ENCODE data around the gene PCBP4.

Gene PCBP4

DNA sequence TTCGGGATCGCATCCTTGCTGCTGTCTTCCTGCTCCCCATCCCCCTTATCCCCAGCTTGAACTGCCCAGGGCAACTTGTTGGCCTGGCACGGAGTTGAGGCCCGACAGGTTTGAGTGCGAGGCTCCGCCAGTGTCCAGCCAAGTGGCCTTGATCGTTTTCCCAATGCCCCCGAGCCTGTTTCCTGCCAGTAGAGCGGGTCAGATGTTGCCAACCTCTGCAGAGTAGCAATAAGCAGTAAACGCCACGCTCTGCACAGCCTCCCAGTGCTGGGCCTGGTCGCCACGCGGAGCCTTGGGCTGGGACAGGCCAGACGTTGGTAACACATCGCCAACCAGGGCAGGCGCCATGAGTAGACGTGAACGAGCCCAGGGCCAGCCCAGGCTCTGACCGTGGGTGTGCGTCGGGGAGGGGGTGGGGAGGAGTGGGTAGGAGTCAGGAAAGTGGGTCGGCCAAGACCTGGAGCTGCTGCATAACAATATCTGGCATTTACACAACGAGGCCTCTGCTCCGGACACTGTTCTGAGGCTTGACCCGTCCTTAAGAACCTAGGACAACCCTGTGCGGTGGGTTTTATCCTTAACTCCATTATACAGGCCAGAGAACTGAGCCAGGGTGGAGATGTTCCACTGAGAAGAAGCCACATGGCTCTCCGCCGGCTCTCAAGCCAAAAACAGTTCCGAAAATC, 7.2 kb upstream of the PCBP4 start:
- DNase-seq (ENCODE audit: low read depth in 2 of 2, low spot score in 1 of 2): no peak

DNA sequence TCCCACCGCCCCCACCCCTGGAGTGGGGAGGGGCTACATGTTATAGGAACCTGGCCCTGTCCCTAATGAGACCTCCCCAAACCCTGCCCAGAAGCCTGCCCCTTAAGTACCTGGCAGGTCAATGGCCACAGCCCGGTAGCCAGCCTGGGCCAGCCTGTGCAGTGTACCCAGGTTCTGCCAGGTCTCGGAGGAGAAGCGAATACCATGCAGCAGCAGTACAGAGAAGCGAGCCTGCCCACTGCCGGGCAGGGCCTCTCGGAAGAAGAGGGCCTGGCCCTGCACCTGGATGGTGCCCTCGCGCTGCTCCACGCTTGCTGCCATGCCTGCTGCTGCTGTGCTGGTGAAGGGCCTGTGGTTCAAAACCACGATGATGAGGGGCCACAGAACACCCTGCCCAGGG, 4.1 kb upstream of the PCBP4 start:
- no peak for DNase-seq (ENCODE audit: low read depth in 2 of 2, low spot score in 1 of 2)

DNA sequence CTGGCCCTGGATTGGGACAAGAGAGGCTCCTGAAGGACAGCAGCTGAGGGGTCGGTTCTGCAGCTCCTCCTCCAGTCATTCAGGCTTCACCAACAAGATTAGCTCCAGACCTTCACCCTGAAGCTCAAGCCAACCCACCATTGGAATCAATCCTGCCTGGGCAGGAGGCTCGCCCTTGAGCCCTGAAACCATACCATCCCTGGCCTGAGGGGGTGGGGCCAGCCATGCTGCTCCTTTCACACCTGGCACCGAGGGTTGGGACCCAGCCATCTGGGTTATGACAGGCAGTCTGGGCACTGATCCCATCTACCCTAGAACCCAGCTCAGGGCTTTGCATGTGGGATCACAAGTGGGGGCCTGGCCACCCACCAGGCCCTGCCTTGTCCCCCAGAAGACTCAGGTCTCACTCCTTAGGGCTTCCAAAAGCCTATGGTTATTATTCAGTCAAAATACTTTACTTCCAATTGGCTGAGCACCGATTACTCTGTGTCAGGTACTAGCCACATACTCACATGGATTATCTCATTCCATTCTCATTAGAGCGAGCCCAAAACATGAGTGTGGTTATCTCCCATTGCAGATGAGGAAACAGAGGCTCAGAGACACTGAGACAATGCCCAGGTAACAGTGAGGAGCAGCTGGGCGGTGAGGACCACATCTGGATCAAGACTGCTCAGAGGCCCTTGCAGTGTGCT, 3.5 kb upstream of the PCBP4 start:
- no peak for DNase-seq (ENCODE audit: low read depth in 2 of 2, low spot score in 1 of 2)

DNA sequence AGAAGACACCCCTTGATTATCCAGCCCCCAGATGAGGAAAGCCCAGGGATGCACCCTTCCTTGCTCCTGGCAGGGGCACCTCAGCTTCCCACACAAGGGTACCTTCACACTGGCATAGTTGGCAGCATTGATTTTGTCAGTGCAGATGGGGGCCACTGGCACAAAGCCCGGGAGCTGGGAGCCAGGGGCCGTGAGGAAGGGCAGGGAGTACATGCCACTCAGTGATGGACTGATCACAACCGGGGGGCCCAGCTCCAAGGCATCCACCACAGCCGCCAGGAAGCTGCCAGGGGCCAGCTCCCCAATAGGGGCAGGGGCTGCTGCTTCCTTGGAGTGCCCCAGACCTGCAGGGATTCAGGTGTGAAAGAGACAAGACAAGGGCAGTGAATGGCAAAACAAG, 2.6 kb upstream of the PCBP4 start:
- DNase-seq (ENCODE audit: low read depth in 2 of 2, low spot score in 1 of 2): no peak

DNA sequence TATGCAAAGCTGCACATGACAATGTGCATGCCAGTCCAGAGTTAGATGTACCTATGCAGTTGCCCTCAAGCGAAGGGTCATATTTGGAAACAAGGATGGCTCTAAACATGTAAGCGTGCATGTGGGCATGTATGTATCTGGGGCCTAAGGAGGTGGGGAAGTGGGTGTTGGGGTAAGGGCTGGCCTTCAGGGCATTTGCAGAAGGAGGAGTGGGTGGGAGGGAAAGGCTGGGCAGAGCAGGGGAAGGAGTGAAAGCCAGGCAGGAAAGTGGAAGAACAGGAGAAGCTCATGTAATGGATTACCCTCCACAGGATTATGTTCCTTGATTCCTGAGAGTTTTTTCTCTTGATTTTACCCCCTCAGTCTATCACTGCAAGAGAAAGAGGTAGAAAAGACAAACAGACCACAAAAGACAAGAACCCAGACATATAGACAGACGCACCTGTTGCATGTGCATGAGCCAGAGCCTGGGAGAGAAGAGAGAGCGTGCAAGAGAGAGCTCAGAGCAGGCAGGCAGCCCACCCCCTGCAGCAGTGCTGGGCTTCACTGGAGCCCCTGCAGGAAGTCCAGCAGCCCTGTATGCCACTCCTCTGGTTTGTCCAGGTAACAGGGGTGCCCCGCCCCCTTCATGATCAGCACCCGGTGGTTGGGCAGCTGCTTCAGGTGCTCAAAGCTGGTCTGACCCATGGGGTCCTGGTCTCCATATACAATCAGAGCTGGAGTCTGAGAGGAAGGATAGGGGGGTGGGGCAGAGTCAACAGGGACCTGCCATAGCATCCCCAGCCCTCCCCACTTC, 1.8 kb upstream of the PCBP4 start:
- no peak for DNase-seq (ENCODE audit: low read depth in 2 of 2, low spot score in 1 of 2)

DNA sequence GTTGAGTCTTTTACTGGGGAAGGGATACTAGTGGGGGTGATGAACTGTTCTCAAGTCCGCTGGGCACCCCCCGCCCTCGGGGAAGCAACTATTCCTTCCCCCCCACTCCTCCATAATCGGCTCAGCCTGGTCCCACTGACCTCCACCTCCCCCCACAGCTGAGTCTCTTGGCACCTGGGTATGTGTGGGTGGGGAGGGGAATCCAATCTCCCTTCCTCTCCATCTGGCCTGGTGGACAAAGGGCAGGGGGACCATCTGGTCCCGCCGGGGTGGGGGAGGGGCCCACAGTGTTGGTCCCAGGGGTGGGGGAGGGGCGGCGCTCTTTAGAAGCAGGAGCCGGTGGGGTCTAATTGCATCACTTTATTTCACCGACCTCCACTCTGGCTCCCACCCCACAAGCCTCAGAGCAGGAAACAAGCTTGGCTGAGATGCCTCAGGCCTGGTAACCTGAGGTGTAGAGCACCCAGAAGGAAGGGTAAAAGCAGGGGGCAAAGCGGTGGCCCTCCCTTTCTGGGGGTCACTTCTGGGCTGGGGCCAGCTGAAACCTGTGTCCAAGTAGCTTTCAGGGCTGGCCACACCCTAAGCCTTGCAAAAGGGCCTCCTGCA, 1.0 kb upstream of the PCBP4 start:
- DNase-seq (ENCODE audit: low read depth in 2 of 2, low spot score in 1 of 2): no peak

DNA sequence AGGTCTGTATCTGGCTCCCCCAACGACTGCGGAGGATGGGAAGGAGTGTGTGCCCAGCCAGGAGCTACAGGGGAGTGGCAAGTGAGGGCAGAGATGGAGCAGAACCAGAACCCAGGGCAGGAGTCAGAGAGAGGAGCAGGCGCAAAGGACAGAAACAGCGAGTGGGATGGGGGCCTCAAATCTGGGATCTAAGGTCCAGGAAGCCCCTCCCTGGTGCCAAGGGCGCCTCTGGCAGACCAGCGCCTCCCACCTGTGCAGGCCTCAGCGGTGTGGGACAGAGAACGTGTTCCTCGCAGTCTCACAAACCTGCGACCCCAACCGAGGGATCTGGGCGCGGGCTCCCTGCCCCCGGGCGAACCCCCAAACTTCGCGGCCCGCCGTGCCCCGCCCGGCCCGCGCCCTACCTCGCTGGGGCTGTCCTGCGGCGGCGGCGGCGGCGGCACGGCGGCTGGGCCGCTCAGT, 301 bp downstream of the PCBP4 start:
- no peak for DNase-seq (ENCODE audit: low read depth in 2 of 2, low spot score in 1 of 2)

DNA sequence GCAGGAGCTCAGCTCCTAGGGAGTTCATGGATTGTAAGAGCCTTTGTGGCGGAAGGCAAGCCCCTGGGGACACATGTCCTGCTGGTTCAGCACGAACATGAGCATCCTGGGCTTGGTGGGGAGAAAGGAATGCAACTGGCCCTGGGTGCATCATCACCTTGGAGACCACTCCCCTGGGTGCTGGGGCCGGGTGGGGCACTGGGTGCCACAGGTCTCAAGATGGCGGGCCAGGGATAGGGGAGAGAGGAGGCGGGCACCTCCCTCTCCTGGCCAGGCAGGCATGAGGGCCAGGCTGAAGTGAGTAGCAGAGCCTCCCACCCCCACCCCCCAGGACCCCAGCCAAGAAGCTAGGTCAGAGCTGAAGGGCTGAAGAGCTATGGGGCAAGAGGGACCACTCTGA, 768 bp downstream of the PCBP4 start:
- DNase-seq (ENCODE audit: low read depth in 2 of 2, low spot score in 1 of 2): no peak

DNA sequence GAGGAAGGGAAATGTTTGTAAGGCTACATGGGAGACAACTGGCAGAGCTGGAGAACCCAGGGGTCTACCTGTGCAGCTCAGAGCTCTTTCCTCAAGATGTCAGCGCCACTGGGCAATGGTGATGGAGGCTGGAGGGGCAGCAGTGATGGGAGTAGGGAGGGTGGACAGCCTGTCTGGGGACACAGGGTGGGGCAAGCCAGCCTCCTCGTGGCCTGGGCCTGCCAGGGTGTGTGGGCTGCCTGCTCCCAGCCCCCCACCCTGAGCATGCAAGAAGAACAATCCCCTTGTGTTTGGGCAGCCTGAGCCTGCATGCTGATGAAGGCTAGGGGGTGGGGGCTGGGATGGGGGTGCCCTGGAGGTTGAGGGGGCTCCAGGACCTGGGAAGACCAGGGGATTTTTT, 1.2 kb downstream of the PCBP4 start:
- no peak for DNase-seq (ENCODE audit: low read depth in 2 of 2, low spot score in 1 of 2)

DNA sequence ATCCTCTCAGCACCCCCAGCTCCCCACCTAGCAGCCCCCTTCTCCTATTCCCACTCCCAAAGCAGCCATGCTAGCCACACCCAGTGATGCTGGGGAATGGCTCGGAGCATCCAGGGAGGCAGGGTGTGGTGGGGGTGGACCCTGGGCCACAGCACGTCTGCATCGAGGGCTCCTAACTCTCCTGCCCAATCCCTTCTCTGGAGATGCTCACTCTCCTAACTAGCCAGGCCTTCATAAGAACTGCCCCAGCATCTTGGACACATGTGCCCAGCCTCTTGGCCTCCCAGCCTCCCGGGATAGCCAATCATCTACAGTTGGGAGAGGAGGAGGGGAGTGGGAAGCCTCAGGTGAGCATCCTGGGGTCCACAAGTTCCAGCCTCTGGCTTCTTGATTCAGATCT, 2.7 kb downstream of the PCBP4 start:
- no peak for DNase-seq (ENCODE audit: low read depth in 2 of 2, low spot score in 1 of 2)

DNA sequence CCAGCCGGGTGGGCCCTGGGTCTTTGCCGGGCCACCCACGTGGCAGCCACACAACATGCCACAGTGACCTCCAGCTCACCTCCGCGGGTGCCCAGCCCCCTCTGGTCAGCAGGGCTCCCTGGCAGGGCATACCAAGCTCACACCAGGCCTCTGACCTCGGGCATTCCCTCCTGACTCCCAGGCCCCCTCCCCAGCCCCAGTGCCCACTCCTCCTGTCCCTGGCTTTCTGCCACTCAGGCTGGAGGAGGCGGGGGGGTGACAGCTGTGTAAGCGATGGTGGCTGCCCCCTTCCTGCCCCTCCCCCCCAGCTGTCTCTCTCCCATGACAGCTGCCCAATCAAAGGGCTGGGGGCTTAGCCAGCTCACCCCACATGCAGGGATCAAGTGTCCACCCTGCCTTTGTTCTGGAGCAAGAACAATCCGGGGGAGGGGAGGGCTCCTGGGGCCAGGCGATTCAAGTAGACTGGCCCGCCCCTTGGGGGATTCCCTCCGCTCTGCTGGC, 3.3 kb downstream of the PCBP4 start:
- DNase-seq (ENCODE audit: low read depth in 2 of 2, low spot score in 1 of 2): no peak

DNA sequence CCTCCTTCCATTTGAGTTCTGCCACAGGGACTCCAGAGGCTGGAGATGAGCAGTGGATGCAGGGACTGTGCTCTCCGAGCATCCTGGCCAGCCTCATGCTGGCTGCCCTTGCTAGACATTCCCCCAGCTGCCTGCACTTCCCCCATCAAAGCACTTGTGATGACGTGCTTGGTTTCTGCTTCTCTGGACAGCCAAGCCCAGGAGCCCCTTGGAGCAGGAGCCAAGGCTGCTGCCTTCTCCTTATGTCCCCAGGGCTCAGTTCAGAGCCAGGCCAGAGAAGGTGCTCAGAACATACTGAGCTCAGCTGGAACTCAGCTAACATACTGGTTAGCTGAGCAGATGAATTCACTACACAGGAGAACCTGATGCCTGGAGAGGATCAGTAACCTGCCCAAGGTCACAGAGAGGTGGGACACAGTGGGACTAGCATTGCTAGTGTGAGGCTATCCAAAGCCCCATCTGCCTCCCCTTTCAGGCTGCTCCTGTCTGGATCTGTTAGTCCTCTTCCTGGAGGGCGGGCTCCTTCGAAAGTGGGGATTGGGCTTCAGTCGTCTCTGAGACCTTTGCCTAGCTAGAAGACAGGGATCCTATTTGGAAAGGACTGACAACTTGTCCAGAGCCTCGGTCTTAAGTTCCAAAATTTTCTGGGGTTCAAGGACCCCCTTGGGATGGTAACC, 4.3 kb downstream of the PCBP4 start:
- DNase-seq (ENCODE audit: low read depth in 2 of 2, low spot score in 1 of 2): no peak

DNA sequence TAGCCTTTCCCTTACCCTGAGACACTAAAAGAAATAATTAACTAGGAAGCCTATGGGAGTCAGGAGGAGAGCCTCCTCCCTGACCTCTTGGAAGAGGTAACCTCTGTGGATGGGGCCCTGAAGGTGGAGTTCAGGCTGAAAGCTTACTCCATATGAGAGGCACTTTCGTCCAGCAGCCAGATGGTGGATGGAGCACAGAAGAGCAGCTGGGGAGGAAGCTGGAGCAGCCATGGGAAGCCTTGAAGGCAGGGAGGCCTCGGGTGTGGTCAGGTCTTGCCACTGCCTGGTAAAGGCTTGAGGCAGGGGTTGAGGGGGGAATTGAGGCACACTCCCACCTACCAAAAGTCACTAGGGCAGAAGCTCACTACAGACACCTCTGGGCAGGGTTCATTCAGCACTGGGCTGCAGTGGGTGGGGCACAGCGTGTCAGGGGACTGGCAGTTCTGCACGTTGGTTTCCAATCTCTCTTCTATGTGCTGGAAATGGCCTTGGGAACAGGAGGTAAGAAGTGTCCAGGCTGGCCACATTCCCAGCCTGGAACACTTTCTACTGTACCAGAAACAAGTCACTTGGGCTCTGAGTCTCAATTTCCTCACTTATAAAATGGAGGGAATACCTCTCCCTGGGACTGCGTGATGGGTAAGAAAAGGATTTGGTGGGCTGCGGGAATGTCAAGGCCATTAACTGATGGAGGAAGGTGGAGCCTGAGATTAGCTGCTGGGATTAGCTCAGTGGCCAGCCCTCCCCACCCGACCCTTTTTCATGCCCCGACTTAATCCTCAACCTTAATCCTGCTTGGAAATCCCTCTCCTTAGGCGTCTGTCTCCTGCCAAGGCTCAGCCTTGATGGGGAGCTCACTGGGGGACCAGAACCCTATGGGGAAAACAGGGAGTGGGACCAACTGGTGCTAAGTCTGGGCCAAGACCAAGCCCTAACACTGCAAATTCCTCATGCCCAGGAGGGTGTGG, 5.4 kb downstream of the PCBP4 start:
- DNase-seq (ENCODE audit: low read depth in 2 of 2, low spot score in 1 of 2): no peak

DNA sequence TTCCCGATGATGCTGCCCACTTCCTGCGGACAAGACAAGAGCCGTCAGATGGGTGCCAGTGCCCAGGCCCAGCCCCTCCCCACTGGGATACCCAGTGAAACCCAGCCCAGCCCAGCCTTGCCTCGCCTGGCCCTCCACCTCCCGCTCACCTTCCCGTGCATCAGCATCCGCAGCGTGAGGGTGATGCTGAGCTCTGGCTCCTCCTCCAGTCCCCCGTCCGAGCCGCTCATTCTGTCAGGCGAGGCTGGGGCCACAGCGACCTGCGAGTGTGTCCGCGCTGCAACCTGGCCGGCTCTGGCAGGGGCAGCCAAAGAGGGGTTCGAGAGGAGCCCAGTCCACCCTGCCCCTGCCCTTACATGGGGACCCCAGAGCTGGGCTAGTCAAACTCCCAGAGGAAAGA, 6.2 kb downstream of the PCBP4 start:
- DNase-seq (ENCODE audit: low read depth in 2 of 2, low spot score in 1 of 2): no peak

DNA sequence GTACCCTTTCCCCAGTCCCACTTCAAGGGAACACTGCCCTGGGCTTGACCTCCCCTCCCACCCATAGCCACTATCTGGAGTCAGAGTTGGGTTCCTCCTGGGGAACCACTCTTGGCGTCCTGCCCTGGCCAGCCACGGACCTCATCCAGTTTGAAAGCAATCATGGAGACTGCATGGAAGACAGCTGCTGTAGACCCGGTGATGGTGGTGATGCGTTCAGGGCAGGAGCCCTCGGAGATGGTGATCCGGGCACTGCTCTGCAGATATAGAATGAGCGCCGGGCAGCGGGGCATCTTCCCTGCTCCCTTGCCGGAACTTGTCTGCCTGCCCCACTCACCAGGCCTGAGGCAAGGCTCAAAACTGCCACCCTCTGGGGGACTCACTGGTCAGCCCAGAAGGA, 6.9 kb downstream of the PCBP4 start:
- DNase-seq (ENCODE audit: low read depth in 2 of 2, low spot score in 1 of 2): no peak

DNA sequence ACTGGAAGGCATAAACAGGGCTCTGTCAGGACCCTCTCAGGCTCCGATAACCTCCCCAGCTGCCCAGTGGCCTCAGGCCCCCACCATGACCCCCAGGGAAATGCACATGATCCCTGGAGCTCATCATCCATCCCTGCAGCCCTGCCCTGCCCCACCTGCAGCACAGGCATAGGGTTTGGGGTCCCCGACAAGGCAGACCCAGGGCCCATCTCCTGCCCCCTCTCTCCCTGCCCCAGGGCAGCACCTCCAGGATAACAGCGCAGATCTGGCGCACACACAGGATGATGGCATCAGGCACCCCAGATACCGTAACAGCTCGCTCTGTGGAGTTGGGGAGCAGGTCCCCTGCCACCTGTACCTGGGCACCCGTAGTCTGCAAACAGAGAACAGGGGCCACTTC, 7.6 kb downstream of the PCBP4 start:
- DNase-seq (ENCODE audit: low read depth in 2 of 2, low spot score in 1 of 2): no peak

DNA sequence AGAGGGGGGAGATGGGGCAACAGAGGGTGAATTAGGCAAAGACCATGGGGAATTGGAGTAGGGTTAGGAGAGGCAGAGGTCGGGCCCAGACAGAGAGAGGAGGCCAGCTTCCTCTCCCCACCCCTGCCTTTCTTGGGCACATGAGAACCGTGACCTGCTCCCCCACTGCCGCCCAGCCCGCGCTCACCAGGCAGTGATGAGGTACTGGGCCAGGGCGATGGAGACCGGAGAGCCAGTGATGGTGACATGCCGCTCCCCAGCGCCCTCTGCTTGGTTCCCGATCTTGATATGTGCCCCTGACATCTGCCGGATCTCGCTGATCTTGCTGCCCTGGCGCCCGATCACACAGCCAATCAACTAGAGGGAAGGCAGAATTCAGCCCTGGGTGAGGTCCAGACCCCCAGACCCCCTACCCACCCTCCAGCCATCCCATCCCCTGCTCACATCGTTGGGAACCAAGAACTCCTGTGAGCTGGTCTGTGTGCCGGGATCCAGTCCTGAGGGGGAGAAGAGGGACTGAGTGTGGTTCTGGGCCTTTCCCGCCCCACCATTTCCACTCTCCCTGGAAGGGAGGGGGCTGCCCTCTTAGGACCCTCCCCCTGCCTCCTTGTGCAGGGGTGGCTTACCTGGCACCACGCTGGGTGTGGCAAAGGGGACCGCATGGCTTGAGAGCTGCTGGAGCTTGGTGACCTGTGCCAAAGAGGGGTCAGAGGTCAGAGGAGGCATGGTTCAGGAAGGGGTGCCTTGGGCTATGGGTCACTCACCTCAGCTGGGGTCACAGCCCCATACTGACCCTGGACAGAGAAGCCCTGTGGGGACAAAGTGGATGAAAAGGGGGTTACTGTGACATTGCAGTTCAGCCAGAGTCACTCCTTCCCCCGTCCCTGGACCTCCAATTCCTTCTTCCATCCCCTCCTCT, 8.4 kb downstream of the PCBP4 start:
- no peak for DNase-seq (ENCODE audit: low read depth in 2 of 2, low spot score in 1 of 2)

DNA sequence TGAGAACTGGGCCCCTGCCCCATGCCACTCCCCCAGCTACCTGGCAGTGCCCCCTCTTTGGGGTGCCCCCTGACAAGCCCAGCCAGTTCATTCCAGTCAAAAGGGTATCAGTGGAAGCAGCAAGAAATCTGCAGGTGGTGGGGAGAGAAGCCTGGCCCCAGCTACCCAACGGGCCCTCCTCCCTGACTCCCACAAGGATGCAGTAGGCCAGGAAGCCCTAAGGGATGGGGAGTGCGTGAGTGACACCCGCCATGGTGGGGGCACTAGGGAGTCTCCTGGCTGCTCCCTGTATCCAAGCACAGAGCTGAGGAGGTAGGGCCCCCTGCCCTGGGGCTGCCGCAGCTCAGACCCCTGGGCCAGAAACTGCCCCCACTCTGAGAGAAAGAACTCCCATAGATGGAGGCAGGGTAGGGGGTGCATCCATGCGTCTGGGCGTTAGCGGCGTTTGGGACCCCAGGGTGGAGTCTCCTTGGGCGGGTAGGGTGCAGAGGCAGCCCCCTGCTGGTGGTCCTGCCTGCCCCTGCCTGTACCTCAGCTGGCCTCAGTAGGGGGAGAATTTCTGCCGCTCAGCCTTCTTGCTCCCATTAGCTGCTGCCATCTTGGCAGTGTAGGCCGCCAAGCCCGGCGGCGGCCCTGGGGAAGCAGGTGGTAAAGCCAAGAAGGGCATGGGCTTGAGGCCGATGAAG, 9.6 kb downstream of the PCBP4 start:
- DNase-seq (ENCODE audit: low read depth in 2 of 2, low spot score in 1 of 2): no peak

All from stimulated activated CD8-positive, alpha-beta memory T cell treated with anti-CD3 and anti-CD28 coated beads, Interleukin-4, amount 100 ng/mL, for 4 hours (primary cell).